ENCODE data around the gene TSPAN11. TPM values are rescaled to one million over a fixed set of nuclear protein-coding genes. Genes with fewer than 3 reads are reported as not detected.

Gene TSPAN11
- polyA plus RNA-seq, 1 experiment: 0.37 TPM

GRCh38 chr12:30942486-30942885, 15.9 kb downstream of the TSPAN11 start:
- CTCF ChIA-PET: no interaction called here
- POLR2A ChIA-PET: no interaction called here
- Histone ChIP-seq H3K27ac (ENCODE audit: low read depth, low read length) (no peak overlapping the region), H3K4me3 (ENCODE audit: low read depth, low read length) (no peak overlapping the region), H3K9me3 (ENCODE audit: control insufficient read depth, insufficient read depth, low read length) (no peaks in the 10 kb centered on the region), H3K27me3 (ENCODE audit: control insufficient read depth, insufficient read depth, low read length) (peaks cover 19% of the 10 kb centered on the region)
- TF ChIP-seq, protein P1, sequence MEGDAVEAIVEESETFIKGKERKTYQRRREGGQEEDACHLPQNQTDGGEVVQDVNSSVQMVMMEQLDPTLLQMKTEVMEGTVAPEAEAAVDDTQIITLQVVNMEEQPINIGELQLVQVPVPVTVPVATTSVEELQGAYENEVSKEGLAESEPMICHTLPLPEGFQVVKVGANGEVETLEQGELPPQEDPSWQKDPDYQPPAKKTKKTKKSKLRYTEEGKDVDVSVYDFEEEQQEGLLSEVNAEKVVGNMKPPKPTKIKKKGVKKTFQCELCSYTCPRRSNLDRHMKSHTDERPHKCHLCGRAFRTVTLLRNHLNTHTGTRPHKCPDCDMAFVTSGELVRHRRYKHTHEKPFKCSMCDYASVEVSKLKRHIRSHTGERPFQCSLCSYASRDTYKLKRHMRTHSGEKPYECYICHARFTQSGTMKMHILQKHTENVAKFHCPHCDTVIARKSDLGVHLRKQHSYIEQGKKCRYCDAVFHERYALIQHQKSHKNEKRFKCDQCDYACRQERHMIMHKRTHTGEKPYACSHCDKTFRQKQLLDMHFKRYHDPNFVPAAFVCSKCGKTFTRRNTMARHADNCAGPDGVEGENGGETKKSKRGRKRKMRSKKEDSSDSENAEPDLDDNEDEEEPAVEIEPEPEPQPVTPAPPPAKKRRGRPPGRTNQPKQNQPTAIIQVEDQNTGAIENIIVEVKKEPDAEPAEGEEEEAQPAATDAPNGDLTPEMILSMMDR (IDR thresholded peaks at IDR 0.05; ENCODE audit: low read depth, low read length): no peak
- no peak for DNase-seq (ENCODE audit: low read depth, low spot score)

GRCh38 chr12:30942936-30943335, 16.4 kb downstream of the TSPAN11 start:
- Histone ChIP-seq H3K27ac (ENCODE audit: low read depth, low read length) (no peak overlapping the region), H3K4me3 (ENCODE audit: low read depth, low read length) (no peak overlapping the region), H3K27me3 (ENCODE audit: control insufficient read depth, insufficient read depth, low read length) (peaks cover 18% of the 10 kb centered on the region), H3K9me3 (ENCODE audit: control insufficient read depth, insufficient read depth, low read length) (no peaks in the 10 kb centered on the region)
- TF ChIP-seq, protein P1 (IDR thresholded peaks at IDR 0.05; ENCODE audit: low read depth, low read length): no peak
- DNase-seq (ENCODE audit: low read depth, low spot score): no peak
- POLR2A ChIA-PET: no interaction called here
- CTCF ChIA-PET: no interaction called here

DNA sequence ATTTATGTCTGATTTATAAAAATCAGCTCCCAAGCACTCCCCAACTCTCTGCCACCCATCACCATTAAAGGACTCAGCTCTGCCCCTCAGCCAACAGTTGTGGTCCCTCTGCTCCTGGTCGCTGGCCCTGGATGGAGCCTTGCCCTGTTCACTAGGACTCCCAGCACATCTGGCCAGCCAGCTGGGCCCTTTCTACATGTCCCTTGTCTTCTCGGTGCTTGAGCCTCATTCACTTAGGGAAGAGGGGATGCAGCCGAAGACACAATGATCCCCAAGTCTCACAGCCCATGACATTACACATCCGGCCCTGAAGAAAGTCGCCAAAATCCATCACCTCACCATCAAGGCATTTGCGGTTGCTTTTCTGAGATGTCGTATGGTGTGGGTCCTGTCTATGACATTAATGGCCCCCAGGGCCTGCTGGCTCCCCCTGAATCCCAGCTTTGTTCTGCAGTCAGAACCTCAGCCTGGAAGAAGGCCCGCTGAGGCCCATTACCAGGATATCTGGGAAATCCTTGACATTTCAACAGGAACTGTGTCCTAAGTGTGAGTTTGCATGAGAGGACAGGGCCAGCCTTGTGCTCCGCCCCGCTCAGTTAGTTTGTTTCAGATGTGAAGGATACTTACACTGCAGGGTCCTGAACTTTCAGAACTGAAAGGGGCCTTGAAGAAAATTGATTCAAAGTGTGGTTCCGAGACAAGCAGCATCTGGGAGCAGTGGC, 19.1 kb downstream of the TSPAN11 start:
- no peaks in the 10 kb centered on the region for H3K9me3 ChIP-seq (ENCODE audit: control insufficient read depth, insufficient read depth, low read length)
- TF ChIP-seq, protein P1 (IDR thresholded peaks at IDR 0.05; ENCODE audit: low read depth, low read length): no peak
- no peak overlapping the region for H3K4me3 ChIP-seq (ENCODE audit: low read depth, low read length)
- POLR2A ChIA-PET: no interaction called here
- peaks cover 18% of the 10 kb centered on the region for H3K27me3 ChIP-seq (ENCODE audit: control insufficient read depth, insufficient read depth, low read length)
- CTCF ChIA-PET: no interaction called here
- DNase-seq (ENCODE audit: low read depth, low spot score): no peak
- H3K27ac ChIP-seq (ENCODE audit: low read depth, low read length): no peak overlapping the region

DNA sequence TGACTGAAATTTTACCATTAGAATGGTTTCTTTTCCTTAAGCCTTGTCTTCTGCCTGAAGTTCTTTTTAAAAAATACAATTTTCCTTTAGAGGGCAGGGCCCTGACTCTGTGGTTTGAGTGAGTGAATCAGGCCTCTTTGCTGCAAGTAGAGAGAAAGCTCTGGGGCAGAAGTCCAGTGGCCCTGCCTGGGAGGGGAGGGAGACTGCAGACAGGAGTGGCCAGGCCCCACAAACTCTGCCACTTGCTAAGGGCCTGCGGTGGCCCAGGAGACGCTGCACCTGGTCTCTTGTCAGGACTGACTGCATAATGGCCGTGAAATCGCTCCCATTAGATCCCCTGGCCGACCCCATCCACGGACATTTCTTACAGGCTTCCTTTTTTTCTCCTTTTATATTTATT, 25.5 kb downstream of the TSPAN11 start:
- no peak overlapping the region for H3K4me3 ChIP-seq (ENCODE audit: low read depth, low read length)
- TF ChIP-seq, protein P1 (IDR thresholded peaks at IDR 0.05; ENCODE audit: low read depth, low read length): no peak
- DNase-seq (ENCODE audit: low read depth, low spot score): no peak
- CTCF ChIA-PET: no interaction called here
- POLR2A ChIA-PET: no interaction called here
- H3K27ac ChIP-seq (ENCODE audit: low read depth, low read length): no peak overlapping the region
- peaks cover 12% of the 10 kb centered on the region for H3K27me3 ChIP-seq (ENCODE audit: control insufficient read depth, insufficient read depth, low read length)
- no peaks in the 10 kb centered on the region for H3K9me3 ChIP-seq (ENCODE audit: control insufficient read depth, insufficient read depth, low read length)

GRCh38 chr12:30953257-30953656, 26.7 kb downstream of the TSPAN11 start:
- Histone ChIP-seq H3K27ac (ENCODE audit: low read depth, low read length) (no peak overlapping the region), H3K27me3 (ENCODE audit: control insufficient read depth, insufficient read depth, low read length) (peaks cover 12% of the 10 kb centered on the region), H3K4me3 (ENCODE audit: low read depth, low read length) (no peak overlapping the region), H3K9me3 (ENCODE audit: control insufficient read depth, insufficient read depth, low read length) (no peaks in the 10 kb centered on the region)
- ChIA-PET CTCF (no interaction called here), POLR2A (no interaction called here)
- DNase-seq (ENCODE audit: low read depth, low spot score): no peak
- TF ChIP-seq, protein P1 (IDR thresholded peaks at IDR 0.05; ENCODE audit: low read depth, low read length): no peak
